ENCODE data around the gene WIZ. TPM values are rescaled to one million over a fixed set of nuclear protein-coding genes. Genes with fewer than 3 reads are reported as not detected.
A peak's percentile ranks its signal among the peaks of the same experiment; 100 is the strongest.

Gene WIZ
- total and polyA plus RNA-seq, 2 experiments from 2014 or later = 40.3 to 82.7 TPM

DNA sequence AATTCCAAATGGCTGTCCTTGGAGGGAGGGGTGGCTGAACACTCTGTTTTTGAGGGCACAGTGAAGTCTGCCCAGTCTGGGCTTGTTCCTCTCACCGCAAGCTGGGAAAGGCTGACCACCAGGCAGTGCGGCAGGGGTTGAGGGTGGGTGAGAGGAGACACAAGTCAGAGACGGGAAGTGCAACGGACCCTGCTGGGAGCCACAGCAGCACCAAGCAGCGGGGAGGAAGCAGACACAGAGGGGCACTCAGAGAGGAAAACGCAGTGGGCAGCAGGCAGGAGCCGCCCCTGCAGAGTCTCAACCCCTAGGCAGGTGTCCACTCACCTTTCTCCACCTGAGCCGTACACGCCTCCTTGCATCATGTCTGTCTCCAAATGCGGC, 46.6 kb downstream of the WIZ start:
- Histone ChIP-seq H3K4me3 (no peak overlapping the region), H3K27ac (peak overlapping the region; percentile 98), H3K27me3 (no peaks in the 10 kb centered on the region), H3K9me3 (ENCODE audit: low read depth) (no peaks in the 10 kb centered on the region), H3K36me3 (peaks cover 25% of the 10 kb centered on the region), H3K4me1 (ENCODE audit: low read depth) (peaks cover 44% of the 10 kb centered on the region)
- TF ChIP-seq, protein P1, sequence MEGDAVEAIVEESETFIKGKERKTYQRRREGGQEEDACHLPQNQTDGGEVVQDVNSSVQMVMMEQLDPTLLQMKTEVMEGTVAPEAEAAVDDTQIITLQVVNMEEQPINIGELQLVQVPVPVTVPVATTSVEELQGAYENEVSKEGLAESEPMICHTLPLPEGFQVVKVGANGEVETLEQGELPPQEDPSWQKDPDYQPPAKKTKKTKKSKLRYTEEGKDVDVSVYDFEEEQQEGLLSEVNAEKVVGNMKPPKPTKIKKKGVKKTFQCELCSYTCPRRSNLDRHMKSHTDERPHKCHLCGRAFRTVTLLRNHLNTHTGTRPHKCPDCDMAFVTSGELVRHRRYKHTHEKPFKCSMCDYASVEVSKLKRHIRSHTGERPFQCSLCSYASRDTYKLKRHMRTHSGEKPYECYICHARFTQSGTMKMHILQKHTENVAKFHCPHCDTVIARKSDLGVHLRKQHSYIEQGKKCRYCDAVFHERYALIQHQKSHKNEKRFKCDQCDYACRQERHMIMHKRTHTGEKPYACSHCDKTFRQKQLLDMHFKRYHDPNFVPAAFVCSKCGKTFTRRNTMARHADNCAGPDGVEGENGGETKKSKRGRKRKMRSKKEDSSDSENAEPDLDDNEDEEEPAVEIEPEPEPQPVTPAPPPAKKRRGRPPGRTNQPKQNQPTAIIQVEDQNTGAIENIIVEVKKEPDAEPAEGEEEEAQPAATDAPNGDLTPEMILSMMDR (IDR thresholded peaks at IDR 0.05; ENCODE audit: low read depth, low read length) = no peak
- DNase-seq (ENCODE audit: low read depth in 1 of 2, low spot score in 1 of 2) = no peak

DNA sequence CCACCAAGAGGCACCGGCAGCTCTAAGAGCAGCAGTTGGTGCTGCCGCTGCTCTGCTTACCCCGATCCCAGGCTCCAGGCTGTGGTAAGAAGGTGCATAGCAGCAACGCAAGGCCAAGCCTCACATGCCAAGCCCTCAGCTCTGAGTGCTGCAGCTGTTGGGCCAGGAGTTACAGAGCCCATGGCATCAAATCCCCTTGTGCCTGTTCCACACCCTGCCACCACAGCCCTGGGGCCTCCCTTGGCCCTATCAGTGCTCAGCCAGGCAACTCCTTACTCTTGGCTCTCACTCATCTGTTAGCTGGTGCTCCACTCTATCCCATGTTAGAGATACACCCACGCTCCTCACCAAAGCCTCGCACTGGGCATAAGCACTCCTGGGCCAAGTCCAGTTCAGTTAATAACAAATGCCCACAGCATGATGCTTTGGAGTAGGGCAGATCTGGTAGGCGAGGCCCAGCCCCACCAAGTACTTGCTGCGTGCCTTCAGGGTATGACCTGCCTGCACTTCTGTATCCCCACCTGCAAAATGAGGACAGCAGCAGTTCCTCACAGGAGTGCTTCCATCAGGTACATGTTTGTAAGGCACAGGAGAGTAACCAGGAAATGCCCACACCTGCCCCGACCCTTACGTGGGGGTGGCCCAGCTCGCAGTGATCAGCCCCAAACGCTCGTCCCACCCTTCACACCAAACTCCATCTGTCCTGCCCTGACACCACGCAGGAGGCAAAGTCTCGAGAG, 47.2 kb downstream of the WIZ start:
- Histone ChIP-seq H3K4me3 (no peak overlapping the region), H3K27me3 (no peaks in the 10 kb centered on the region), H3K27ac (peak overlapping the region; percentile 98), H3K9me3 (ENCODE audit: low read depth) (no peaks in the 10 kb centered on the region), H3K4me1 (ENCODE audit: low read depth) (peaks cover 44% of the 10 kb centered on the region), H3K36me3 (peaks cover 29% of the 10 kb centered on the region)
- TF ChIP-seq, protein P1 (IDR thresholded peaks at IDR 0.05; ENCODE audit: low read depth, low read length) = no peak
- DNase-seq (ENCODE audit: low read depth in 1 of 2, low spot score in 1 of 2) = no peak

DNA sequence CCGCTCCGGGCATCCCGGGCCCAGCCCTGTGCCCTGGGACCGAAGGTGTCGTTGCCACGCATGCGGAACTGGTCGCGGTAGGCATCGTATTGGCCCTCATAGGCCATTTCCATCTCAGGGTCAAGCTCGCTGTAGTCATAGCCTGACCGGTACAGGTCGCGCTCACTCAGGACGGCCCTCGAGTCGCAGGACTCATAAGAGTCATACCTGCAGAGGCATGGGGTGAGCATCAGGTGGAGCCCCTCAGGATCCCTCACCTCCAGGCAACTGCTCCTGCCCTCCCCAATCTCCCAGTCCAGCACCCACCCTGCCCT, 48.4 kb downstream of the WIZ start:
- H3K27me3 ChIP-seq = no peaks in the 10 kb centered on the region
- TF ChIP-seq, protein P1 (IDR thresholded peaks at IDR 0.05; ENCODE audit: low read depth, low read length) = no peak
- peak overlapping the region; percentile 39 for H3K27ac ChIP-seq
- DNase-seq (ENCODE audit: low read depth in 1 of 2, low spot score in 1 of 2) = no peak
- no peaks in the 10 kb centered on the region for H3K9me3 ChIP-seq (ENCODE audit: low read depth)
- H3K4me3 ChIP-seq = no peak overlapping the region
- H3K4me1 ChIP-seq (ENCODE audit: low read depth) = peaks cover 34% of the 10 kb centered on the region
- H3K36me3 ChIP-seq = peaks cover 41% of the 10 kb centered on the region

DNA sequence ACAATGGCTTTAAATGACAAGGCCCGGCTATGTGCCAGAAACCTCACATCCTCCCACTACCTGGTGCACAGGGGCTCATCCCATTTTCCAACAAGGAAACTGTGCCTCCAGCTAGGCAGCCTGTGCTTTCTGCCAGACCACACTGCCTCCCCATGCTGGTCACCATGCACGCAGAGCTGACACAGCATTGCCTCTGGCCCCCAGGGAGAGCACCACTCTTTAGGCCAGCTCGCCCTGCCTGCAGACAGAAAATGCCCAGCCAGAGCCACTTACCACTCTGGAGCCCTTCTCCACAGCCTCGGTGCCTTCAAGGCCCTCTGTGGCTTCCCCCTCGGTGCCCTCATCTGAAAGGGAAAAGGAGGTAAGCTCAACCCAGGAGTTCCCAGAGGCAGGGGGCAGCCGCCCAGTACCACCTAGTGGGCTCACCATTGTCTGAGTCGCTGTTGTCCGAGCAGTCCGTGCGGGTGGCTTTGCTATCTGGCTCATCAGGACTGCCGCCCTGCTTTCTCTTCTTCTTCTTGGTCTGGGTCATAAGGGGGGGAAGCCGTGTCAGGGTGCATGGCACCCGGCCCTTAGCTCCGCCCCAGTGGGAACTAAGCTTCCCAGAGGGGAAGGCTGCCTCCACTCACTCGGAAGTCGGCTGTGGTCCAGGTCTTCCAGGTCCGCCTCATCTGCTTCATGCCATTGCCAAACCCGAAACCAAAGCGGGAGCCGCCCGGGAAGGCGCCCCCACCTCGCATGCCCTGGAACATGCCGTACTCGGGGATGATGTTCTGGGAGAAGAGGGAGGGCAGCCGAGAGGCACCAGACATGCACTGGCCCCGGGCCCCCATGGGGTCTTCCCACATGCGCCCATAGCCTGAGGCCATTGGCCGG, 49.0 kb downstream of the WIZ start:
- TF ChIP-seq, protein P1 (IDR thresholded peaks at IDR 0.05; ENCODE audit: low read depth, low read length) = no peak
- no peaks in the 10 kb centered on the region for H3K9me3 ChIP-seq (ENCODE audit: low read depth)
- no peak overlapping the region for H3K4me3 ChIP-seq
- H3K4me1 ChIP-seq (ENCODE audit: low read depth) = peaks cover 31% of the 10 kb centered on the region
- no peaks in the 10 kb centered on the region for H3K27me3 ChIP-seq
- H3K36me3 ChIP-seq = peaks cover 45% of the 10 kb centered on the region
- no peak for DNase-seq (ENCODE audit: low read depth in 1 of 2, low spot score in 1 of 2)
- H3K27ac ChIP-seq = peak overlapping the region; percentile 39

DNA sequence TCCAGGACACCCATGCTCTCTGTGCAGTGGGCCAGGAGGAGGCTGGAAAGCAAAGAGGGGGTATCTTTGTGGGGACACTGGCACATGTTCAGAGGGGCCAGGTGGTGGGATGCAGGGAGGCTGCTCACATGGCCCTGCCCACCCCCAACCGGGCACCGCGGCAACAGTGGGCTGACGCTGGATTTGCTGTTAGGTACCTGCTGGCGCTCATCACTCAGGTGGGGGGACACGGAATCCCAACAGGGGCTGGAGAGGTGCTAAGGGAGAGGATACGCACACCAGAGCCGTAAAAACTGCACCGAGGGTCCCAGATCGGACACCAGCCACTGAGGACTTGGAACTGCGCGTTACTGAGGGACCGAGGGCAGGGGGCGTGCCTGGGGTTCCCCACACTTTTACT, 50.1 kb downstream of the WIZ start:
- Histone ChIP-seq H3K4me1 (ENCODE audit: low read depth) (peaks cover 23% of the 10 kb centered on the region), H3K27me3 (no peaks in the 10 kb centered on the region), H3K9me3 (ENCODE audit: low read depth) (no peaks in the 10 kb centered on the region), H3K36me3 (peaks cover 50% of the 10 kb centered on the region), H3K27ac (no peak overlapping the region), H3K4me3 (no peak overlapping the region)
- DNase-seq (ENCODE audit: low read depth in 1 of 2, low spot score in 1 of 2) = no peak
- TF ChIP-seq, protein P1 (IDR thresholded peaks at IDR 0.05; ENCODE audit: low read depth, low read length) = no peak

Measured in cardiac muscle cell (in vitro differentiated cells and primary cell).